H1 (cell line): ENCODE results near the gene ADAMTS17.

ENCODE experiments used
- CHD2 ChIP-seq: IDR thresholded peaks from 2 replicates; pipeline ENCODE4 v1.6.1; 2012; ENCODE audit warnings: low read length, improper control_type of control experiment
- POLR2A ChIP-seq, 2 experiments: IDR thresholded peaks; 1 replicate in 1 of 2; 2 replicates in 1 of 2; pipeline ENCODE4 v1.6.1; 2011; ENCODE audit warnings: low read depth in 2 of 2, low read length in 2 of 2, mild to moderate bottlenecking in 2 of 2; ENCODE audit errors: control extremely low read depth in 1 of 2
- TF ChIP-seq, protein P1 (sequence below), 3 experiments: IDR thresholded peaks; 1 replicate in 2 of 3; 2 replicates in 1 of 3; pipeline versions ENCODE4 v1.5.1 to v1.6.1; 2011; ENCODE audit warnings: low read length in 3 of 3, mild to moderate bottlenecking in 3 of 3, inconsistent platforms in 2 of 3, low read depth in 1 of 3, moderate library complexity in 1 of 3; ENCODE audit not compliant: insufficient read depth in 1 of 3; ENCODE audit errors: control extremely low read depth in 1 of 3

DNA sequence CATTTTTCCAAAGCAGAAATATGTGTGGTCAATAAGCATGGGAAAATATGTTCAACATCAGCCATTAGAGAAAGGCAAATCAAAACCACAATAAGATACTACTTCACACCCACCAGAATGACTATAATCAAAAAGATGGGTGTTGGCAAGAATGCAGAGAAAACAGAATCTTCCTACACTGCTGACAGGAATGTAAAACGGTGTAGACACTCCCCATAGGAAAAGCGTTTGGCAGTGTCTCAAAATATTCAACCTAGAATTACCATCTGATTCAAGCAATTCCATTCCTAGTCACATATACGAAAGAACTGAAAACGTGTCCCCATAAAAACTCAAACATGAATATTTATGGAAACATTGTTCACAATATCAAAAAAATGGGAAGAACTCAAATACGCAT, 123.3 kb downstream of the ADAMTS17 start:
- TF ChIP-seq POLR2A (IDR thresholded peaks at IDR 0.05; ENCODE audit: control extremely low read depth in 1 of 2, low read depth in 2 of 2, low read length in 2 of 2) (no peak), CHD2 (no peak)
- TF ChIP-seq, protein P1, sequence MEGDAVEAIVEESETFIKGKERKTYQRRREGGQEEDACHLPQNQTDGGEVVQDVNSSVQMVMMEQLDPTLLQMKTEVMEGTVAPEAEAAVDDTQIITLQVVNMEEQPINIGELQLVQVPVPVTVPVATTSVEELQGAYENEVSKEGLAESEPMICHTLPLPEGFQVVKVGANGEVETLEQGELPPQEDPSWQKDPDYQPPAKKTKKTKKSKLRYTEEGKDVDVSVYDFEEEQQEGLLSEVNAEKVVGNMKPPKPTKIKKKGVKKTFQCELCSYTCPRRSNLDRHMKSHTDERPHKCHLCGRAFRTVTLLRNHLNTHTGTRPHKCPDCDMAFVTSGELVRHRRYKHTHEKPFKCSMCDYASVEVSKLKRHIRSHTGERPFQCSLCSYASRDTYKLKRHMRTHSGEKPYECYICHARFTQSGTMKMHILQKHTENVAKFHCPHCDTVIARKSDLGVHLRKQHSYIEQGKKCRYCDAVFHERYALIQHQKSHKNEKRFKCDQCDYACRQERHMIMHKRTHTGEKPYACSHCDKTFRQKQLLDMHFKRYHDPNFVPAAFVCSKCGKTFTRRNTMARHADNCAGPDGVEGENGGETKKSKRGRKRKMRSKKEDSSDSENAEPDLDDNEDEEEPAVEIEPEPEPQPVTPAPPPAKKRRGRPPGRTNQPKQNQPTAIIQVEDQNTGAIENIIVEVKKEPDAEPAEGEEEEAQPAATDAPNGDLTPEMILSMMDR (IDR thresholded peaks at IDR 0.05; ENCODE audit: control extremely low read depth in 1 of 3, insufficient read depth in 1 of 3, low read depth in 1 of 3, low read length in 3 of 3): no peak
